ENCODE data around the gene VTI1A.

VTI1A gene

DNA sequence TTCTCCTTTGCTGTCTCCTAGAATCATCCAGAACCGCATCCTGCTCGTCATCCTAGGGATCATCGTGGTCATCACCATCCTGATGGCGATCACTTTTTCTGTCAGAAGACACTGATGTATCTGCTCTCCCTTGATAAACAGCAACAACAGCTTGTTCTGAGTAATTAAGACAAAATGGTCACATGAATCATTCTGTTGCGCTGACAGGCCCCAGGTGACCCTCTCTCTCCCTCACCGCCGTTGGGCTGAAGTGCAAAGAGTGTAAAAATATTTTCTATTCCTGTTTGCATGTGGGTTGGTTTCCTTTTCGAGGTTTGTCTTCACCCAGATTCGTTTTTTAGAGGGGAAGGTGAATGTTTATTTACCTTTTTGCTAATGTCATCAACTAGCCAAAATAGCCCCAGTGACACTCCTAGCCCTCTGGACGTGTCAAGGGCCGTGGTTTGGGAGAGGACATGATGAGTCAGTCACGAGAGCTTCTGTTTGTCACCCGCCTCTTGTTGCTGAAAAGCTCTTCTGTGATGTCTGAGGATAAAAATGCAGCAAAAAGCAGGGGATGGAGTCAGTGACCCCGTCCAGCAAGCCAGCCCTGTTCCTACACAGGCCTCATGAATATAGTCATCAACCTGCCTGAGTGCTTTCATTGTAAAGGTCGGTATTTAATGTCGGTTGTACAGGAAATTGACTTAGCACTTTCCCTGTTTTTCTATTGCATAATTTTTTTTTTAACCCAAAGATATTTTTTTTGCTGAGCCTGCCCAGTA, 368.4 kb downstream of the VTI1A start:
- Histone ChIP-seq H3K9ac (no peak overlapping the region), H3K4me1 (peaks cover 11% of the 10 kb centered on the region), H3K27me3 (ENCODE audit: control insufficient read depth, insufficient read depth, low read length) (no peaks in the 10 kb centered on the region), H3K27ac (no peak overlapping the region), H3K36me3 (ENCODE audit: control insufficient read depth, insufficient read depth, low read length) (no peaks in the 10 kb centered on the region), H3K79me2 (no peaks in the 10 kb centered on the region), H3K4me3 (ENCODE audit: low read depth, low read length) (no peak overlapping the region), H3K4me2 (ENCODE audit: low read length) (no peak overlapping the region), H2AFZ (no peak overlapping the region), H3K9me3 (ENCODE audit: control insufficient read depth, low read length) (no peaks in the 10 kb centered on the region)
- TF ChIP-seq, protein P1, sequence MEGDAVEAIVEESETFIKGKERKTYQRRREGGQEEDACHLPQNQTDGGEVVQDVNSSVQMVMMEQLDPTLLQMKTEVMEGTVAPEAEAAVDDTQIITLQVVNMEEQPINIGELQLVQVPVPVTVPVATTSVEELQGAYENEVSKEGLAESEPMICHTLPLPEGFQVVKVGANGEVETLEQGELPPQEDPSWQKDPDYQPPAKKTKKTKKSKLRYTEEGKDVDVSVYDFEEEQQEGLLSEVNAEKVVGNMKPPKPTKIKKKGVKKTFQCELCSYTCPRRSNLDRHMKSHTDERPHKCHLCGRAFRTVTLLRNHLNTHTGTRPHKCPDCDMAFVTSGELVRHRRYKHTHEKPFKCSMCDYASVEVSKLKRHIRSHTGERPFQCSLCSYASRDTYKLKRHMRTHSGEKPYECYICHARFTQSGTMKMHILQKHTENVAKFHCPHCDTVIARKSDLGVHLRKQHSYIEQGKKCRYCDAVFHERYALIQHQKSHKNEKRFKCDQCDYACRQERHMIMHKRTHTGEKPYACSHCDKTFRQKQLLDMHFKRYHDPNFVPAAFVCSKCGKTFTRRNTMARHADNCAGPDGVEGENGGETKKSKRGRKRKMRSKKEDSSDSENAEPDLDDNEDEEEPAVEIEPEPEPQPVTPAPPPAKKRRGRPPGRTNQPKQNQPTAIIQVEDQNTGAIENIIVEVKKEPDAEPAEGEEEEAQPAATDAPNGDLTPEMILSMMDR (IDR thresholded peaks at IDR 0.05) = no peak

DNA sequence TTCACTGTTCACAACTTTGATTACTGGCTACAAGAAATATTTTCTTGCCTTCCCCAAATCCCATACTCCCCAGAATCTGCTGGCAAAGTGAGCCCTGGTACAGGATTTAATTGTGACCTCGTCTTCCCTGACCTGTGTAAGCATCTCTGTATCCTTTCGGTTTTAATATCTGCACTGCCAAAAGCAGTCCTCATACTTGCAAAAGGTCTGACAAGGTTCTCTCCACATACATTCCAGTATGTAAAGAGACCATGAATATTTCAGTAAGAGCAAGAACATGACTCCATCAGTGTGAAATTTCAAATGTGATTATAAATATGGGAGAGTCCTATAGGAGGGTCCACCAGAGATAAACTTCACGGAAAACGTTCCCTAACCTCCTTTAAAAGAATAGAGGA, 369.0 kb downstream of the VTI1A start:
- H3K4me3 ChIP-seq (ENCODE audit: low read depth, low read length) = no peak overlapping the region
- no peaks in the 10 kb centered on the region for H3K27me3 ChIP-seq (ENCODE audit: control insufficient read depth, insufficient read depth, low read length)
- no peaks in the 10 kb centered on the region for H3K9me3 ChIP-seq (ENCODE audit: control insufficient read depth, low read length)
- TF ChIP-seq, protein P1 (IDR thresholded peaks at IDR 0.05) = no peak
- no peaks in the 10 kb centered on the region for H3K36me3 ChIP-seq (ENCODE audit: control insufficient read depth, insufficient read depth, low read length)
- peaks cover 7% of the 10 kb centered on the region for H3K4me1 ChIP-seq
- H2AFZ ChIP-seq = no peak overlapping the region
- no peak overlapping the region for H3K27ac ChIP-seq
- H3K4me2 ChIP-seq (ENCODE audit: low read length) = no peak overlapping the region
- H3K79me2 ChIP-seq = no peaks in the 10 kb centered on the region
- H3K9ac ChIP-seq = no peak overlapping the region

DNA sequence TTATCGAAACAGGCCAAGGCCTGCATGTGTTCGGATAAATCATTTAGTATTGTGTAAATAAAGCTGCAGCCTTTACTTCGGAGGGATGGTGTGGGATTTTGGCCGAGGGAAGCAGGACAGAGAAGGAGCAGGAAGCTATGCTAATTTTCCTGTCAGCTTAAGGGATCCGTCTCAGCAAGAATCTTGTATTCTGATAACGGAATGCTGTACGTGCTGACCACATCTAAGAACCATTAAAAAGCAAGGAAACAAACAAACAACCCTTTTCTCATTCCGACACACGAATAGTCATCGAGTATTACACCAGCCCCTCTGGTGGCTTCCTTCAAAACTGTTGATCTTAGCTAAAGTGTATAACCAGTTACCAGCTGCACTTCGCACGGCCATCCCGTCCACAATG, 369.9 kb downstream of the VTI1A start:
- Histone ChIP-seq H3K27ac (no peak overlapping the region), H3K4me1 (peaks cover 4% of the 10 kb centered on the region), H3K36me3 (ENCODE audit: control insufficient read depth, insufficient read depth, low read length) (no peaks in the 10 kb centered on the region), H3K79me2 (no peaks in the 10 kb centered on the region), H3K9me3 (ENCODE audit: control insufficient read depth, low read length) (no peaks in the 10 kb centered on the region), H2AFZ (no peak overlapping the region), H3K4me3 (ENCODE audit: low read depth, low read length) (no peak overlapping the region), H3K27me3 (ENCODE audit: control insufficient read depth, insufficient read depth, low read length) (no peaks in the 10 kb centered on the region), H3K4me2 (ENCODE audit: low read length) (no peak overlapping the region), H3K9ac (no peak overlapping the region)
- TF ChIP-seq, protein P1 (IDR thresholded peaks at IDR 0.05) = no peak

DNA sequence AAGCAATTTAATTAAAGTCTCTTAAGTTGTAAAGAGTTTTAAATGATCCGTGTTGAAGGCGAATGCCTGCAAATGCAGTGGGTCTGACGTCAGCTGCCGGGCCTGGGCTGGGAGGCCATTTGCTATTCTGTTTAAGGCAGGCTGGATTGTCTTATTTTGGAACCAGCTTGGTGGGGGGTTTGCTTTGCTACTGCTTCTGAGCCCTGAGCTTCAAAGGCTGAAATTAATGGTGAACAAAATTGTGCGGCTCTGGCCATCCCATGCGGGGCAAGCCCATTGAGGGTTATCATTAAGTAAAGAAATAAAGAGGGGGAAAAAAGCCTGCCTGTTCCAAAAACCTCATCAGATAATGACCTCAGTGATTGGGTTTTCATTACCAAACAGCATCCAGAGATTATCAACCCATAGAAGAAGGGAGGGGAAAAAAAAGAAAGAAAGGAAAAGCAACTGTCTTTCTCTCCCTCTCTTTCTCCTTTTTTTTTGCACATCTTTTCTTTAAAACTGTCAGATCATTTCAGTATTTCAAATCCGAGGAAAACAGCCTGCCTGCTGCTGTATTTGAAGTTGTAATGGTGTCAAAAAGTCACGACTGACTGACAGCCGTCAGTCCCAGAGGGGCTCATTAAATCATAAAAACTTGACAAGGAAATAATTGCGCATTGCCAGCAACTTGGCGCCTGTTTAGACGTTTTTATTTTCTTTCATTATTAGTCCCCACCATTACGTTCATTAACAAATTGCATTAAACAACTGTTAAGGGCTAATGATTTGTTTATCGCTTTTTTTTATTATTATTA, 371.2 kb downstream of the VTI1A start:
- Histone ChIP-seq H2AFZ (no peak overlapping the region), H3K27me3 (ENCODE audit: control insufficient read depth, insufficient read depth, low read length) (no peaks in the 10 kb centered on the region), H3K4me1 (no peaks in the 10 kb centered on the region), H3K4me3 (ENCODE audit: low read depth, low read length) (no peak overlapping the region), H3K9me3 (ENCODE audit: control insufficient read depth, low read length) (no peaks in the 10 kb centered on the region), H3K79me2 (no peaks in the 10 kb centered on the region), H3K36me3 (ENCODE audit: control insufficient read depth, insufficient read depth, low read length) (no peaks in the 10 kb centered on the region), H3K9ac (no peak overlapping the region), H3K4me2 (ENCODE audit: low read length) (no peak overlapping the region), H3K27ac (no peak overlapping the region)
- TF ChIP-seq, protein P1 (IDR thresholded peaks at IDR 0.05) = no peak
